ENCODE data around the gene PIP5K1C.

PIP5K1C gene

DNA sequence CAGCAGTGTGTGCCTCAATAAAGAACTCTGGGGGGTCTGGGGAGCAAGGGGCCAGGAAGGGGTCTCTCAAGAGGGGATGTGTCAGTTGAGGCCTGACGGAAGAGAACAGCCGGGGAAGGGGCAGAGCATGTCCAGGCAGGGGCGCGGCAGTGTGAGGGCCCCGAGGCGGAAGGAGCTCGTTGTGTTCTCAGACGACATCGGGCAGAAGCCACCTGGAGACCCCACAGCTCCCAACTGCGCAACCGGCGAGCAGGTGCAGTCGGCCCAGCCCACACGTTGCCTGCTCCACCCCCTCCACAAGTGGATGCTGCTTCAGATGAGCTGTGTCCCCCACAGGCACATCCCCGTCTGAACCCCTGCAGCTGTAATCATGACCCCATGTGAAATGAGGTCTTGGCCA is 78.6 kb downstream of the PIP5K1C start:
- Histone ChIP-seq H3K27ac (ENCODE audit: low read depth, low read length) (no peak overlapping the region), H3K4me1 (ENCODE audit: control insufficient read depth, insufficient read depth, low read length) (peaks cover 10% of the 10 kb centered on the region), H3K4me3 (ENCODE audit: low read length) (no peak overlapping the region), H3K27me3 (ENCODE audit: control insufficient read depth, insufficient read depth, low read length) (no peaks in the 10 kb centered on the region), H3K9ac (ENCODE audit: low read length) (no peak overlapping the region), H3K36me3 (ENCODE audit: control insufficient read depth, insufficient read depth, low read length) (peaks cover 12% of the 10 kb centered on the region)

DNA sequence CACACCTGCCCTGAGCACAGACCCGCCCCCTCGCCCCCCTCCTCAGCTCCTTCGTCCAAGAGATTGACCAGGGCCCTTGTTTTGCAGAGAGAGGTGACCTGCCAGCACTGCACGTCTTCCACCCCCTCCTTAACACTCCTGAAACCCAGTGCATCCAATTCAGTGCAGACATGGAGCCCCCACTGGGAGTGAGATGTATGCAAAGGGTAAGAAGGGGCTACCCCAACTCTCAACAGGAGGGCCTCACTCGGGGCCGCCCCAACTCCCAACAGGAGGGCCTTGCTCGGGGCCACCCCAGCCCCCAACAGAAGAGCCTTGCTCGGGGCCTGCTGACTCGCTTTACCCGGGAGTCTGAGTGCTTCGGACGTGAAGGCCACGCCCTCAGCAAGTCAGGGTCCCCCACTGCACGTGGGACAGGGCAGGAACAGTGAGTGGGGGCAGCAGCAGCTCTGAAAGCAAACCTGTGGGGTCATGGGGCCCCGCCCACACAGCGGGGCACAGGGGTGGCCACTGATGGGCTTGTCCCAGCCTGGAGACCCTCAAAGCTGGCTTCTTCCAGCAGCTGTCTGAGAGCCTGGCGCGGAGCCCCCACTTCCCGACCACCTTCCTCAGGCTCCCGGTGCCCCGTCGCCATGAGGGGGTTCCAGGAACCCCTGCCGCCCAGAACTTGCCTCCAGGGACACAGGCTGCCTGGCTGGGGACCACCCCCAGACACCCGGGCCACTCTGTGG is 79.3 kb downstream of the PIP5K1C start:
- Histone ChIP-seq H3K27me3 (ENCODE audit: control insufficient read depth, insufficient read depth, low read length) (no peaks in the 10 kb centered on the region), H3K9ac (ENCODE audit: low read length) (no peak overlapping the region), H3K36me3 (ENCODE audit: control insufficient read depth, insufficient read depth, low read length) (peaks cover 12% of the 10 kb centered on the region), H3K27ac (ENCODE audit: low read depth, low read length) (no peak overlapping the region), H3K4me3 (ENCODE audit: low read length) (no peak overlapping the region), H3K4me1 (ENCODE audit: control insufficient read depth, insufficient read depth, low read length) (peaks cover 10% of the 10 kb centered on the region)

DNA sequence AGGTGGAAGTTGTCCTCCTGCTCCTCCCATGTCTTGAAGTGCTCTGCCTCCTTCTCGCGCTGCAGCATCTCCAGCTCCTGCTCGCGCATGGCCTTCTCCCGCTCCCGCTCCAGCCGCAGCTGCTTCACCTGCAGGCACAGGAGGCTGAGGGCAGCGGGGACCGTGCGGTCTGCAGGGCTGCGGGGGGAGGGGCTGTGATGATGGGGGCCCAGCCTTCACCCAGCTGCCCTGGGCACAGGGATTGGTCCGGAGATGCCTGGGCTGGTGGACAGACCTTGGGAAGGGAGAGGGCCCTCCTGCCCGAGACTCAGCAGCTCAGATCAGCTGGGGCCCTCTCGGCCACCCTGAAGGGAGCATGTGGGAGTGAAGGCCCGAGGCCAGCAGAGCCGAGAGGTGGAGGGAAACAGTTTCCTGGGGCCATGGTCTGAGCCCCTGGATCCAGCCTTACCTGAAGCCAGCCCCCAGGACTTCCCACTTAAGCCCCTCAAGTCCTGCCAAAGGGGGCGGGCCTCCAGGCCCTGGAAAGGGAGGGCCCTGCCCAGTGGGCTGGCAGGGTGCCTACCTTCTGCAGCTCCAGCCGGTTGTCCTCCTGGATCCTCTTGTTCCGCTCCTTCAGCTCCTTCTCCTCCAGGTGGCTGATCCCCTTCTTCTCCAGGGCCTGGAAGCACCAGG is 80.0 kb downstream of the PIP5K1C start:
- H3K27ac ChIP-seq (ENCODE audit: low read depth, low read length): no peak overlapping the region
- peaks cover 12% of the 10 kb centered on the region for H3K36me3 ChIP-seq (ENCODE audit: control insufficient read depth, insufficient read depth, low read length)
- peaks cover 4% of the 10 kb centered on the region for H3K4me1 ChIP-seq (ENCODE audit: control insufficient read depth, insufficient read depth, low read length)
- no peak overlapping the region for H3K4me3 ChIP-seq (ENCODE audit: low read length)
- H3K9ac ChIP-seq (ENCODE audit: low read length): no peak overlapping the region
- H3K27me3 ChIP-seq (ENCODE audit: control insufficient read depth, insufficient read depth, low read length): no peaks in the 10 kb centered on the region

DNA sequence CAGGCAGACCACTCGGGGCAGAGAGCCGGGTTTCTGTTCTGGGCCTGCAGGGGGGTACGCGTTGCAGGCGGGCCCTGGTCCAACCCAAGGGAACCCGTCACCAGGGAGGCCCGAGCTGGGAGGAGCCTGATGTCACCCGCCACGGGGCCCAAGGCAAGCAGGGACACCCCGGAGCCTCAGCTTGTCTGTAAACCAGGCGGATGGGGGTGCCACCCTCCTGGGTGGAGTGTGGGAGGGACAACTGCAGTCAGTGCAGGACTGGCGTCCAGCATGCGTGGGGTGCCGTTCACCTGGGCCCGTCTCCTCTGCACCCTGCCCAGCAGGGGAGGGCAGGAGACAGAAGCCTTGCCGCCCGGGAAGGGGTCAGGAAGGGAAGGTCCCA is 80.6 kb downstream of the PIP5K1C start:
- no peak overlapping the region for H3K9ac ChIP-seq (ENCODE audit: low read length)
- H3K27ac ChIP-seq (ENCODE audit: low read depth, low read length): no peak overlapping the region
- H3K36me3 ChIP-seq (ENCODE audit: control insufficient read depth, insufficient read depth, low read length): peaks cover 12% of the 10 kb centered on the region
- no peak overlapping the region for H3K4me3 ChIP-seq (ENCODE audit: low read length)
- no peaks in the 10 kb centered on the region for H3K27me3 ChIP-seq (ENCODE audit: control insufficient read depth, insufficient read depth, low read length)
- H3K4me1 ChIP-seq (ENCODE audit: control insufficient read depth, insufficient read depth, low read length): no peaks in the 10 kb centered on the region

- Histone ChIP-seq H3K27ac (ENCODE audit: low read depth, low read length) (no peak overlapping the region), H3K36me3 (ENCODE audit: control insufficient read depth, insufficient read depth, low read length) (peaks cover 12% of the 10 kb centered on the region), H3K27me3 (ENCODE audit: control insufficient read depth, insufficient read depth, low read length) (no peaks in the 10 kb centered on the region), H3K9ac (ENCODE audit: low read length) (no peak overlapping the region), H3K4me3 (ENCODE audit: low read length) (no peak overlapping the region), H3K4me1 (ENCODE audit: control insufficient read depth, insufficient read depth, low read length) (peaks cover under 1% of the 10 kb centered on the region)
These were observed 81.2 kb downstream of the PIP5K1C start for GRCh38 chr19:3618811-3619630.

DNA sequence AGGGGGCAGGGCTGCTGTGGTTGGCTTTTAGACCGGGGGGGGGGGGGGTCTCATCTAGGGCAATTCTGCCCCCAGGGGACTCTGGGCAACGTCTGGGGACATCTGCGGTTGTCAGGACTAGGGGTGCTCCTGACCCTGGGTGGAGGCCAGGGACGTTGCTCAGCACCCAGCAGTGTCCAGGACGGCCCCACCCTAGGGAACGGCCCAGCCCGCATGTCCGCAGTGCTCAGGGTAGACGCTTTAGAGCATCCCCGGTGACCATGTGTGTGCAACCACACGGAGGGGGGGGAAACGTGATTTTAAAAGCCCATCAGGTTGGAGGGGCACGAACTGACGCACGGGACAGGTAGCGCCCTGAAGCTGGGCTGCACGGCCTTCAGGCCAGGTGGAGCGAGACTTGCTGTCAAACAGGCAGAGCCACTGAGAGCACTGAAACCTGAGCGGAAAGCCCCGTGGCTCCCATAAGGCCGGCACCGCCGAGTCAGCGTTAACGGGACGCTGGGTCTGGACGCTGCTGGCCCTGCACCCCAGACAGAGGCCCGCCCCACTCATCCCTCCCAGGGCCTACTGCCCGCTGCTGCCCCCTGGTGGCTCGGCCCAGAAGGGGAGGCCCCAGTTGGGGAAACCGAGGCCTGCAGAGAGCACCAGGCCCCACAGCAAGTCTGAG is 82.0 kb downstream of the PIP5K1C start:
- Histone ChIP-seq H3K4me1 (ENCODE audit: control insufficient read depth, insufficient read depth, low read length) (peaks cover 8% of the 10 kb centered on the region), H3K9ac (ENCODE audit: low read length) (no peak overlapping the region), H3K36me3 (ENCODE audit: control insufficient read depth, insufficient read depth, low read length) (peaks cover 9% of the 10 kb centered on the region), H3K27me3 (ENCODE audit: control insufficient read depth, insufficient read depth, low read length) (no peaks in the 10 kb centered on the region), H3K27ac (ENCODE audit: low read depth, low read length) (no peak overlapping the region), H3K4me3 (ENCODE audit: low read length) (peak overlapping the region; percentile 46)

GRCh38 chr19:3617463-3617862 is 82.8 kb downstream of the PIP5K1C start:
- Histone ChIP-seq H3K27me3 (ENCODE audit: control insufficient read depth, insufficient read depth, low read length) (no peaks in the 10 kb centered on the region), H3K9ac (ENCODE audit: low read length) (no peak overlapping the region), H3K4me3 (ENCODE audit: low read length) (no peak overlapping the region), H3K4me1 (ENCODE audit: control insufficient read depth, insufficient read depth, low read length) (peaks cover 10% of the 10 kb centered on the region), H3K27ac (ENCODE audit: low read depth, low read length) (no peak overlapping the region), H3K36me3 (ENCODE audit: control insufficient read depth, insufficient read depth, low read length) (peaks cover 9% of the 10 kb centered on the region)

GRCh38 chr19:3615524-3616135 is 84.6 kb downstream of the PIP5K1C start:
- no peak overlapping the region for H3K4me3 ChIP-seq (ENCODE audit: low read length)
- no peak overlapping the region for H3K9ac ChIP-seq (ENCODE audit: low read length)
- H3K27ac ChIP-seq (ENCODE audit: low read depth, low read length): no peak overlapping the region
- peaks cover 14% of the 10 kb centered on the region for H3K36me3 ChIP-seq (ENCODE audit: control insufficient read depth, insufficient read depth, low read length)
- no peaks in the 10 kb centered on the region for H3K27me3 ChIP-seq (ENCODE audit: control insufficient read depth, insufficient read depth, low read length)
- peaks cover 10% of the 10 kb centered on the region for H3K4me1 ChIP-seq (ENCODE audit: control insufficient read depth, insufficient read depth, low read length)

GRCh38 chr19:3614858-3615505 is 85.3 kb downstream of the PIP5K1C start:
- H3K4me1 ChIP-seq (ENCODE audit: control insufficient read depth, insufficient read depth, low read length): peaks cover 10% of the 10 kb centered on the region
- H3K27ac ChIP-seq (ENCODE audit: low read depth, low read length): no peak overlapping the region
- H3K36me3 ChIP-seq (ENCODE audit: control insufficient read depth, insufficient read depth, low read length): peaks cover 13% of the 10 kb centered on the region
- no peak overlapping the region for H3K4me3 ChIP-seq (ENCODE audit: low read length)
- no peaks in the 10 kb centered on the region for H3K27me3 ChIP-seq (ENCODE audit: control insufficient read depth, insufficient read depth, low read length)
- no peak overlapping the region for H3K9ac ChIP-seq (ENCODE audit: low read length)

DNA sequence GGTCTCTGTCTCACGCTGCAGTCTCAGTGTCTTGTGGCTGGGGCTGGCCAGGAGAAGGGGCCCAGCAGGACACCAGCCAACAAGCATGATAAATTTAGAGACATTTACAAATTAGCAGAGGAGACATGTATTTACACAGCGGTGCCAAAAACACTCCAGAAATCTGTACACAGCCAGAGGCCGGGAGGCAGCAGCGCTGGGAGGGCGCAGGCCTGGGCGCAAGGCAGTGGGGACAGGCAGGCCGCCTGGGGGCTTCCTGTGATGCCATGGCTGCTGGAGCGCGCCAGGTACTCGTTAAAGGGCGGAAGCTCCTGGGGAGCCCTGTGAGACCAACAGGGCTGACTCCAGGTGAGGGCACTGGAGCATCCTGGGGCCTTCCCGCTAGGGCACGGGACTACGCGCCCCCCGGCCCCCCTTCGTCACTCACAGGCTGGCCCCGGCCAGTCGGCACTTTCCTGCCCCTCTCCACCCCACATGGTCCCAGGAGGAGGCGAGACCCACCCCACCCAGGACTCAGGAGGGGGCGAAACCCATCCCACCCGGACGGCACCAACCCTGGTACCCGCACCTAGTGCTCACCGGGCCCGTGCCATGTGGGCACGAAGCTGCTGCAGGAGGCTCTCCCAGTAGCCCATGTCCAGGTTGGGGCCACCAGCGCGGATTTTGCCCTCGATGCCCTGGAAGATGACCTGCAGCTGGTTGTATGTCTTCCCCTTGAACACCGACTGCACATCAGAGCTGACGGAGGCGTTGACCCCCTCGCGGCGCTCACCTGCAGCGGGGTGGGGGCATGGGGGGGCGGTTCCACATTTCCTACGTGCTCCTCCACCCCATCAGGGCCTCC is 86.2 kb downstream of the PIP5K1C start:
- Histone ChIP-seq H3K36me3 (ENCODE audit: control insufficient read depth, insufficient read depth, low read length) (peaks cover 9% of the 10 kb centered on the region), H3K4me1 (ENCODE audit: control insufficient read depth, insufficient read depth, low read length) (peaks cover 10% of the 10 kb centered on the region), H3K27ac (ENCODE audit: low read depth, low read length) (no peak overlapping the region), H3K4me3 (ENCODE audit: low read length) (no peak overlapping the region), H3K9ac (ENCODE audit: low read length) (no peak overlapping the region), H3K27me3 (ENCODE audit: control insufficient read depth, insufficient read depth, low read length) (no peaks in the 10 kb centered on the region)
